GM23248 (cell line): ENCODE results near the gene SRP54. TPM values are rescaled to one million over a fixed set of nuclear protein-coding genes. Genes with fewer than 3 reads are reported as not detected.

ENCODE experiments used
- DNase-seq: peaks from one replicate; pipeline ENCODE4 v3.0.0-alpha.2; 2015
- H2AFZ ChIP-seq: fragments of 200-600 bp; sonication (generic); 2 replicates; pipeline ENCODE4 v1.6.1; 2016; ENCODE audit warnings: antibody characterized with exemption
- H3F3A ChIP-seq: fragments of 200-600 bp; sonication (generic); 2 replicates; pipeline ENCODE4 v1.6.1; 2016; ENCODE audit warnings: mild to moderate bottlenecking, antibody characterized with exemption, mixed run types; ENCODE audit not compliant: insufficient read depth
- H3K27ac ChIP-seq: fragments of 200-600 bp; sonication (generic); 2 replicates; pipeline ENCODE4 v1.5.1; 2016; ENCODE audit warnings: mild to moderate bottlenecking
- H3K27me3 ChIP-seq: fragments of 200-600 bp; sonication (generic); replicated peaks from 2 replicates; pipeline ENCODE4 v1.6.1; 2016; ENCODE audit warnings: mild to moderate bottlenecking; ENCODE audit not compliant: insufficient read depth
- H3K36me3 ChIP-seq: fragments of 200-600 bp; sonication (generic); 2 replicates; pipeline ENCODE4 v1.6.1; 2016; ENCODE audit warnings: low read depth, mild to moderate bottlenecking
- H3K4me1 ChIP-seq: fragments of 200-600 bp; sonication (generic); 2 replicates; pipeline ENCODE4 v1.6.1; 2016; ENCODE audit warnings: mild to moderate bottlenecking; ENCODE audit not compliant: insufficient read depth
- H3K4me2 ChIP-seq: fragments of 200-600 bp; sonication (generic); one replicate; pipeline ENCODE4 v1.6.1; 2016; ENCODE audit warnings: mild to moderate bottlenecking; ENCODE audit not compliant: unreplicated experiment
- H3K4me3 ChIP-seq: fragments of 200-600 bp; sonication (generic); 2 replicates; pipeline ENCODE4 v1.5.1; 2016; ENCODE audit warnings: mild to moderate bottlenecking
- H3K79me2 ChIP-seq: fragments of 200-600 bp; sonication (generic); 2 replicates; pipeline ENCODE4 v1.6.1; 2016; ENCODE audit warnings: mild to moderate bottlenecking; ENCODE audit not compliant: insufficient read depth
- H3K9ac ChIP-seq: fragments of 200-600 bp; sonication (generic); 2 replicates; pipeline ENCODE4 v1.6.1; 2016; ENCODE audit warnings: mild to moderate bottlenecking
- H3K9me2 ChIP-seq: fragments of 200-600 bp; sonication (generic); 2 replicates; pipeline ENCODE4 v1.6.1; 2016; ENCODE audit warnings: mixed run types, mild to moderate bottlenecking, moderate library complexity; ENCODE audit not compliant: insufficient read depth
- H3K9me3 ChIP-seq: fragments of 200-600 bp; sonication (generic); one replicate; pipeline ENCODE4 v1.6.1; 2017; ENCODE audit warnings: low read depth
- H4K20me1 ChIP-seq: fragments of 200-600 bp; sonication (generic); 2 replicates; pipeline ENCODE4 v1.6.0; 2016; ENCODE audit not compliant: insufficient read depth
- EZH2 ChIP-seq: fragments of 200-600 bp; sonication (generic); IDR thresholded peaks from 2 replicates; pipeline ENCODE4 v1.6.1; 2018; ENCODE audit warnings: antibody characterized with exemption, mild to moderate bottlenecking; ENCODE audit not compliant: insufficient read depth, poor library complexity, severe bottlenecking
- EZH2phosphoT487 ChIP-seq: fragments of 200-600 bp; sonication (generic); IDR thresholded peaks from 2 replicates; pipeline ENCODE4 v1.6.1; 2018; ENCODE audit warnings: antibody characterized with exemption, moderate library complexity, mild to moderate bottlenecking, low read depth; ENCODE audit not compliant: insufficient read depth
- WGBS, 2 experiments: methylation state at CpG; one replicate each; pipeline ENCODE4 v1.1.6; 2015 to 2017; ENCODE audit warnings: low lambda C conversion rate in 2 of 2, low coverage in 1 of 2; ENCODE audit errors: missing lambda C conversion rate in 2 of 2; 5-methylcytosine and 5-hydroxymethylcytosine counted together
- in situ Hi-C: fragments of 300-500 bp; cut with MboI; formaldehyde crosslinking; loops from 2 replicates; pipeline ENCODE4 v1.15.0; 2020
- polyA plus RNA-seq: library from polyadenylated mRNA; unstranded; fragments of >200 nt; fragmentation: Nextera tagmentation; extraction: Ambion mirVana; gene quantifications from 2 replicates; pipeline ENCODE4 v1.2.1, GENCODE V29; 2016
- total RNA-seq: library from RNA; depleted of rRNA; stranded (reverse); fragments of >200 nt; shearing (Covaris generic); gene quantifications from 2 replicates; pipeline ENCODE4 v1.2.3, GENCODE V29; 2014

The SRP54 gene
- total and polyA plus RNA-seq, 2 experiments from 2014 or later, result 78.0 to 78.8 TPM

GRCh38 chr14:34978444-34978843 lies 4.3 kb upstream of the SRP54 start:
- peaks cover 81% of the 10 kb centered on the region for H3K79me2 ChIP-seq
- in situ Hi-C loops, result no loop called here
- 96 to 100% methylated on average over 5 of the region's 5 CpGs for WGBS, 2 experiments

DNA sequence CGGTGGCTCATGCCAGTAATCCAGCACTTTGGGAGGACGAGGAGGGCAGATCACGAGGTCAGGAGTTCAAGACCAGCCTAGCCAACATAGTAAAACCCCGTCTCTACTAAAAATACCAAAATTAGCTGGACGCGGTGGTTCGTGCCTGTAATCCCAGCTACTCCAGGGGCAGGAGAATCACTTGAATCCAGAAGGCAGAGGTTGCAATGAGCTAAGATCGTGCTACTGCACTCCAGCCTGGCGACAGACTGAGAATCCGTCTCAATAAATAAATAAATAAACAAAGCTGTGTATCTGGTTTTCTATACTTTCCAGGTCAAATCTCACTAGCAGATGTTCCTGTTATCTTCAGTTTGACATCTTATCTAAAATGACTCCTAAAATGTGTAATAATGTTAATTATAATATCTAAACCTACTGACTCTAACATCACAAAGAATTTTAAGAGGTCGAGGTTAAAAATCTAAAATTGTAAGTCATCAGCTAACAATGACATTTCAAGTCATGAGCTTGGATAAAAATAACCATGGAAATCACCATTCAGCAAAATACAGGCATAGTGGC lies 2.4 kb upstream of the SRP54 start:
- Histone ChIP-seq H3K9me3 (no peaks in the 10 kb centered on the region), H3K27ac (peak overlapping the region; percentile 100), H3K4me2 (peak overlapping the region; percentile 85), H4K20me1 (no peaks in the 10 kb centered on the region), H3K4me1 (peaks cover 26% of the 10 kb centered on the region), H3K9me2 (no peaks in the 10 kb centered on the region), H3K4me3 (peak overlapping the region; percentile 95), H3F3A (peaks cover 21% of the 10 kb centered on the region), H3K9ac (peak overlapping the region; percentile 97), H3K79me2 (peaks cover 83% of the 10 kb centered on the region), H3K36me3 (no peaks in the 10 kb centered on the region), H2AFZ (peak overlapping the region; percentile 93), H3K27me3 (no peaks in the 10 kb centered on the region)
- WGBS, 2 experiments, result 89 to 90% methylated on average over 11 of the region's 11 CpGs
- in situ Hi-C loops, result no loop called here
- DNase-seq, result no peak
- no peak for TF ChIP-seq EZH2
- TF ChIP-seq EZH2phosphoT487, result no peak

More at GRCh38 chr14:34978444-34978843, 4.3 kb upstream of the SRP54 start:
- TF ChIP-seq EZH2phosphoT487 (no peak), EZH2 (no peak)
- Histone ChIP-seq H3K4me1 (peaks cover 8% of the 10 kb centered on the region; the same call in 1 of the 2 replicates), H3K4me3 (no peak overlapping the region), H3K4me2 (no peak overlapping the region), H2AFZ (no peak overlapping the region), H3K9me2 (no peaks in the 10 kb centered on the region), H3K9ac (no peak overlapping the region), H3K27me3 (no peaks in the 10 kb centered on the region), H3K9me3 (no peaks in the 10 kb centered on the region), H3K36me3 (no peaks in the 10 kb centered on the region), H4K20me1 (no peaks in the 10 kb centered on the region), H3F3A (peaks cover 21% of the 10 kb centered on the region), H3K27ac (no peak overlapping the region)
- DNase-seq, result no peak

DNA sequence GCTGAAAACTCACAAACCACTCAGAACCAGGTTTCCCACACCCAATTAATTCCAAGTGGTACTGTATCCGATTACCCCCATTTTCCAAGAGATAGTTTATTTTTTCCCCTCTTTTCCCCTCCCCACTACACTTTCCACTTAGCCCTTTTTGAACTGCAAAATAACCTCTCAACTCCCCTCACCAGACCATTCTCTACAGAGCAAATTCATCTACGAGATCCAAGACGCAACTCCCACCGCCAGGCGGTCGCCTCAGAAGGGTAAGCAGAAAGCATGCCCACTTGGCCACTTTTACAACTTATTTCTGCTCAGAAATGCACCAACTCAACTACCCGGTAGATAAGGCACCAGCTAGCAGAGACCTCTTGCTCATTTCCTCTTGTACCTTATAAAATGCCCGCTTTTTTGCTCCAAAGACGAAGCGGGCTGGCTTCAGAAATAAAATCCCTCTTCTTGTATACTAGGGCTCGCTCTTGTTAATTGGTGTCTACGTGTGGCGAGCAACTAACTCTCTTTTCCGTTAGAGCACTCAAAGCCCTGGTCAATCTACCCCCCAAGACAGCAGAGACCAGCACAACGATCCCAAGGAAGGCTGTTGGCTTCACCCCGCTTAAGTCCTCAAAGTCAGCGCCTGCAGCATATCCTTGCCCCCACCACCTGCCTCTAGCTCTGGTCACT lies 910 bp upstream of the SRP54 start:
- Histone ChIP-seq H3K9me3 (no peaks in the 10 kb centered on the region), H3K27me3 (no peaks in the 10 kb centered on the region), H3K9ac (peak overlapping the region; percentile 97), H4K20me1 (0 out of 2 replicates have a peak, but pooled peaks cover 6% of the 10 kb centered on the region), H3F3A (peaks cover 21% of the 10 kb centered on the region), H3K4me3 (peak overlapping the region; percentile 95), H2AFZ (peak overlapping the region; percentile 93), H3K27ac (peak overlapping the region; percentile 100), H3K36me3 (no peaks in the 10 kb centered on the region), H3K79me2 (peaks cover 83% of the 10 kb centered on the region), H3K4me2 (peak overlapping the region; percentile 85), H3K4me1 (peaks cover 36% of the 10 kb centered on the region), H3K9me2 (no peaks in the 10 kb centered on the region)
- TF ChIP-seq EZH2phosphoT487 (no peak), EZH2 (no peak)
- WGBS, 2 experiments, result 0 to 1% methylated on average over 17 of the region's 17 CpGs
- in situ Hi-C loops, result no loop called here
- peak; percentile 73 for DNase-seq

- WGBS, 2 experiments, result 1% methylated on average over 28 of the region's 28 CpGs
- H2AFZ ChIP-seq, result peak overlapping the region; percentile 93
- H3F3A ChIP-seq, result peaks cover 21% of the 10 kb centered on the region
- TF ChIP-seq EZH2phosphoT487, result no peak
- no peak for TF ChIP-seq EZH2
- no peak for DNase-seq
- peak overlapping the region; percentile 95 for H3K4me3 ChIP-seq
- H3K9me2 ChIP-seq, result no peaks in the 10 kb centered on the region
- H3K4me1 ChIP-seq, result peaks cover 45% of the 10 kb centered on the region
- peak overlapping the region; percentile 100 for H3K27ac ChIP-seq
- H3K9ac ChIP-seq, result peak overlapping the region; percentile 97
- in situ Hi-C loops, result no loop called here
- H3K27me3 ChIP-seq, result no peaks in the 10 kb centered on the region
- H3K36me3 ChIP-seq, result no peaks in the 10 kb centered on the region
- H3K79me2 ChIP-seq, result peaks cover 83% of the 10 kb centered on the region
- H3K4me2 ChIP-seq, result peak overlapping the region; percentile 85
- peaks cover 10% of the 10 kb centered on the region; the same call in 1 of the 2 replicates for H4K20me1 ChIP-seq
- no peaks in the 10 kb centered on the region for H3K9me3 ChIP-seq
These were observed 462 bp downstream of the SRP54 start for GRCh38 chr14:34983148-34983760.
